ENCODE results near the gene ASAP2. TPM values are rescaled to one million over a fixed set of nuclear protein-coding genes. Genes with fewer than 3 reads are reported as not detected.

ASAP2 gene
- total RNA-seq, 1 experiment from 2014 or later, result 25.2 TPM

DNA sequence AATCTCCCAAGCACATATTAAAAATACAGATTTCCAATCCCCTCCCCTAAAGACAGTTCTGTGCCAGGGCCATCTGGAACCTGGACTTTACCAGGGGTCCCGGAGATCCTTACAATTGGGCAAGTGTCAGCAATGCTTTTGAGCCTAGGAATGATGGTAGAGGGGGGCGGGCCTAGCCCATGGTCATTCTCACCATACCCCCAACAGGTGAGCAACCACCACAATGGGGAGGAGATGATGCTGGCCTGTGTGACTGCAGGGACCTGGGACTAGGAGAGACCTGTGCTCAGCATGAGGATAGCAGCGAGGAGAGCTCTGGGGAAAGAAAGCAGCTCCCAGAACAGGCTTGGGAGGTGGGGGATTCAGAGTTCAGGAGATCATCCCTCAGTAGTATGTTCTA, 13.9 kb upstream of the ASAP2 start:
- H3K9ac ChIP-seq (ENCODE audit: low read length), result no peak overlapping the region
- intact Hi-C loops (cut with micrococcal nuclease), result no loop called here
- CTCF ChIA-PET, result no interaction called here

DNA sequence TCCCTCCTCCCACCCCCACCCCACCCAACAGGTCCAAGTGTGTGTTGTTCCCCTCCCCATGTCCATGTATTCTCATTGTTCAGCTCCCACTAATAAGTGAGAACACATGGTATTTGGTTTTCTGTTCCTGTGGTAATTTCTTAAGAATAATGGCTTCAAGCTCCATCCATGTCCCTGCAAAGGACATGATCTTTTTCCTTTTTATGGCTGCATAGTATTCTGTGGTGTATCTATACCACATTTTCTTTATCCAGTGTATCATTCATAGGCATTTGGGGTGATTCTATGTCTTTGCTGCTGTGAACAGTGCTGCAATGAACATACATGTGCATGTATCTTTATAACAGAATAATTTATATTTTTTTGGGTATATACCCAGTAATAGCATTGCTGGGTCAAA, 12.3 kb upstream of the ASAP2 start:
- no peaks in the 10 kb centered on the region for H3K79me2 ChIP-seq (ENCODE audit: low read length)
- no peak for DNase-seq
- no peak overlapping the region for H2AFZ ChIP-seq (ENCODE audit: low read length)
- no TSS peak for BruUV-seq (replicated peaks)
- H3K4me2 ChIP-seq (ENCODE audit: low read length), result no peak overlapping the region
- no peak for TF ChIP-seq EZH2phosphoT487 (IDR thresholded peaks at IDR 0.05; ENCODE audit: borderline replicate concordance, low read length)
- no peak for TF ChIP-seq EZH2 (IDR thresholded peaks at IDR 0.05; ENCODE audit: low read length, unreplicated experiment)
- TF ChIP-seq, protein P1, sequence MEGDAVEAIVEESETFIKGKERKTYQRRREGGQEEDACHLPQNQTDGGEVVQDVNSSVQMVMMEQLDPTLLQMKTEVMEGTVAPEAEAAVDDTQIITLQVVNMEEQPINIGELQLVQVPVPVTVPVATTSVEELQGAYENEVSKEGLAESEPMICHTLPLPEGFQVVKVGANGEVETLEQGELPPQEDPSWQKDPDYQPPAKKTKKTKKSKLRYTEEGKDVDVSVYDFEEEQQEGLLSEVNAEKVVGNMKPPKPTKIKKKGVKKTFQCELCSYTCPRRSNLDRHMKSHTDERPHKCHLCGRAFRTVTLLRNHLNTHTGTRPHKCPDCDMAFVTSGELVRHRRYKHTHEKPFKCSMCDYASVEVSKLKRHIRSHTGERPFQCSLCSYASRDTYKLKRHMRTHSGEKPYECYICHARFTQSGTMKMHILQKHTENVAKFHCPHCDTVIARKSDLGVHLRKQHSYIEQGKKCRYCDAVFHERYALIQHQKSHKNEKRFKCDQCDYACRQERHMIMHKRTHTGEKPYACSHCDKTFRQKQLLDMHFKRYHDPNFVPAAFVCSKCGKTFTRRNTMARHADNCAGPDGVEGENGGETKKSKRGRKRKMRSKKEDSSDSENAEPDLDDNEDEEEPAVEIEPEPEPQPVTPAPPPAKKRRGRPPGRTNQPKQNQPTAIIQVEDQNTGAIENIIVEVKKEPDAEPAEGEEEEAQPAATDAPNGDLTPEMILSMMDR (conservative IDR thresholded peaks at IDR 0.05; ENCODE audit: low read depth, low read length), result no peak
- intact Hi-C loops (cut with micrococcal nuclease), result no loop called here
- H4K20me1 ChIP-seq (ENCODE audit: low read length), result no peaks in the 10 kb centered on the region
- H3F3A ChIP-seq (ENCODE audit: low read length, unreplicated experiment), result no peaks in the 10 kb centered on the region
- ChIA-PET POLR2A (ENCODE audit: unreplicated experiment) (no interaction called here), CTCF (no interaction called here)
- ATAC-seq, result no peak
- H3K9me2 ChIP-seq (replicated peaks; ENCODE audit: low read length), result no peaks in the 10 kb centered on the region
- H3K9me3 ChIP-seq (ENCODE audit: low read length), result no peaks in the 10 kb centered on the region
- no peak overlapping the region for H3K4me3 ChIP-seq (ENCODE audit: low read length)
- H3K27me3 ChIP-seq (ENCODE audit: low read length), result no peaks in the 10 kb centered on the region
- H3K4me1 ChIP-seq (ENCODE audit: insufficient read depth, low read length), result no peaks in the 10 kb centered on the region
- no peaks in the 10 kb centered on the region for H3K36me3 ChIP-seq (ENCODE audit: low read depth, low read length)
- no peak overlapping the region for H3K27ac ChIP-seq (ENCODE audit: low read length)
- no peak overlapping the region for H3K9ac ChIP-seq (ENCODE audit: low read length)

More for the DNA sequence above, 13.9 kb upstream of the ASAP2 start:
- ATAC-seq (no peak), DNase-seq (no peak)
- TF ChIP-seq EZH2phosphoT487 (IDR thresholded peaks at IDR 0.05; ENCODE audit: borderline replicate concordance, low read length) (no peak), EZH2 (IDR thresholded peaks at IDR 0.05; ENCODE audit: low read length, unreplicated experiment) (no peak)
- TF ChIP-seq, protein P1 (conservative IDR thresholded peaks at IDR 0.05; ENCODE audit: low read depth, low read length), result no peak
- no peak overlapping the region for H3K4me2 ChIP-seq (ENCODE audit: low read length)
- no peak overlapping the region for H3K27ac ChIP-seq (ENCODE audit: low read length)
- H3K4me3 ChIP-seq (ENCODE audit: low read length), result no peak overlapping the region
- H2AFZ ChIP-seq (ENCODE audit: low read length), result no peak overlapping the region
- no peaks in the 10 kb centered on the region for H3F3A ChIP-seq (ENCODE audit: low read length, unreplicated experiment)
- no peaks in the 10 kb centered on the region for H4K20me1 ChIP-seq (ENCODE audit: low read length)
- no peaks in the 10 kb centered on the region for H3K27me3 ChIP-seq (ENCODE audit: low read length)
- no TSS peak for BruUV-seq (replicated peaks)
- H3K9me2 ChIP-seq (replicated peaks; ENCODE audit: low read length), result no peaks in the 10 kb centered on the region
- H3K36me3 ChIP-seq (ENCODE audit: low read depth, low read length), result no peaks in the 10 kb centered on the region
- H3K4me1 ChIP-seq (ENCODE audit: insufficient read depth, low read length), result peaks cover 8% of the 10 kb centered on the region
- H3K79me2 ChIP-seq (ENCODE audit: low read length), result no peaks in the 10 kb centered on the region
- POLR2A ChIA-PET (ENCODE audit: unreplicated experiment), result no interaction called here
- H3K9me3 ChIP-seq (ENCODE audit: low read length), result no peaks in the 10 kb centered on the region

DNA sequence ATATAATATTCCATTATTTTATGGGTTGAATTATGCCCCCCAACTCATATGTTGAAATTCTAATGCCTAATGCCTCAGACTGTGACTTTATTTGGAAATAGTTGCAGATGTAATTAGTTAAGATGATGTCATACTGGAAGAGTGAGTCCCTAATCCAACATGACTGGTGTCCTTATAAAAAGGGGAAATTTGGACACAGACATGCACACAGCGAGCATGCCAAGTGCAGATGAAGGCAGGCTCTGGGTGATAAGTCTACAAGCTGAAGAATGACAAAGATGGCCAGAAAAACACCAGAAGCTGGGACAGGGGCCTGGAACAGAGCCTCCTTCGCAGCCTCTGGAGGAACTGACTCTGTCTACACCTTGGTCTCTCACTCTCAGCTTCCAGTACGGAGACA, 10.0 kb upstream of the ASAP2 start:
- Histone ChIP-seq H3K4me1 (ENCODE audit: insufficient read depth, low read length) (peaks cover 7% of the 10 kb centered on the region), H2AFZ (ENCODE audit: low read length) (no peak overlapping the region), H3K27me3 (ENCODE audit: low read length) (no peaks in the 10 kb centered on the region), H3K27ac (ENCODE audit: low read length) (no peak overlapping the region), H3K9me3 (ENCODE audit: low read length) (no peaks in the 10 kb centered on the region), H3K9ac (ENCODE audit: low read length) (no peak overlapping the region), H3K79me2 (ENCODE audit: low read length) (no peaks in the 10 kb centered on the region), H4K20me1 (ENCODE audit: low read length) (no peaks in the 10 kb centered on the region), H3K4me2 (ENCODE audit: low read length) (no peak overlapping the region), H3F3A (ENCODE audit: low read length, unreplicated experiment) (no peaks in the 10 kb centered on the region), H3K36me3 (ENCODE audit: low read depth, low read length) (no peaks in the 10 kb centered on the region), H3K9me2 (replicated peaks; ENCODE audit: low read length) (no peaks in the 10 kb centered on the region), H3K4me3 (ENCODE audit: low read length) (no peak overlapping the region)
- ChIA-PET CTCF (no interaction called here), POLR2A (ENCODE audit: unreplicated experiment) (no interaction called here)
- ATAC-seq (no peak), DNase-seq (no peak)
- BruUV-seq (replicated peaks), result no TSS peak
- intact Hi-C loops (cut with micrococcal nuclease), result no loop called here
- TF ChIP-seq, protein P1 (conservative IDR thresholded peaks at IDR 0.05; ENCODE audit: low read depth, low read length), result no peak
- TF ChIP-seq EZH2phosphoT487 (IDR thresholded peaks at IDR 0.05; ENCODE audit: borderline replicate concordance, low read length) (no peak), EZH2 (IDR thresholded peaks at IDR 0.05; ENCODE audit: low read length, unreplicated experiment) (no peak)
